ENCODE measurements around the gene OSBPL8.

Gene OSBPL8

DNA sequence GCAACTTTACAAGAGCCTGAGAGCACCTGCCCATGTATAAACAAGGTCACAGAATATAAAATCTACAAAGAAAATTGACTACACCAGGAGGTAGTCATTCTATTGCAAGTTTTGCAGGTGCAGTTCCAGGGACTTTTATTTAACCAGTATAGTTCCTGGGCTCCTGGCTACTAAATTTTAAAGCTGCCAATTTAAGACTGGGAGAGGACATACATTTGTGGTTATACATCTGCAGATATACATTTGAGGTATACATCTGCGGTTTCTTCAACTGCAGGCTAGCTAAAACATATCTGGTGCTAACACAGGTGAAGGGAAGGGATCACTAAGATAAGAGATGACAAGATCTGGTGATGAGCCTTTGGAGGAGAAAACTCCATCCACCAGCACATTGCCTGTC lies 241.6 kb downstream of the OSBPL8 start:
- WGBS = 100% methylated on average over 1 of the region's 1 CpG

DNA sequence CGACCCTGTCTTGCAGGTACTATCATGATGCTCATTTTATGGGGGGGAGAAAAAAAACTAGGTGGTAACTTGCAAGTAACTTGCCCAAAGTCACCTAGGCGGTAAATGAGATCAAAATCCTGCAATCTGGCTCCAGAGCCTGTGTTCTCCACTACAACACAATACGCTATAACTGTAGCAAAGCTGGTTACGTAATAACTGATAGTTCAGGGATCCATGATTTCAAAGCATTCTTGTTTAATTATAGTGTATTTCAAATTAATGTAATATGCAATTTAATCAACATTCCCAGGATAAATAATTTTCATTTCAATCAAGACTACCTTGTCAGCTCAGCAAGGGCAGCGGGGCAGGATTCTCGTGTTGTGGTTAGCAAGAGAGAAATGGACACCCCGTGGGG lies 243.1 kb downstream of the OSBPL8 start:
- Histone ChIP-seq H3K9me3 (ENCODE audit: control insufficient read depth, low read length) (no peaks in the 10 kb centered on the region), H3K23ac (ENCODE audit: low read length in 2 of 2) (no peak overlapping the region)
- 89% methylated on average over 5 of the region's 7 CpGs for WGBS

More for the DNA sequence above, 241.6 kb downstream of the OSBPL8 start:
- H3K79me1 ChIP-seq (replicated peaks; ENCODE audit: low read length, poor library complexity, severe bottlenecking) = no peaks in the 10 kb centered on the region
- H2BK12ac ChIP-seq (ENCODE audit: low read length in 2 of 2) = no peak overlapping the region
- no peak for DNase-seq
- no peak overlapping the region for H4K8ac ChIP-seq (ENCODE audit: low read length)
- H3K4me1 ChIP-seq (ENCODE audit: control insufficient read depth, insufficient read depth, low read depth, low read length) = peaks cover 1% of the 10 kb centered on the region
- H3K4ac ChIP-seq (ENCODE audit: low read depth in 1 of 2, low read length in 2 of 2) = no peak overlapping the region
- H3K36me3 ChIP-seq (ENCODE audit: control insufficient read depth in 1 of 2, insufficient read depth in 2 of 2, low read depth in 1 of 2, low read length in 2 of 2) = no peaks in the 10 kb centered on the region
- no peak overlapping the region for H2BK15ac ChIP-seq (ENCODE audit: low read depth, poor library complexity, severe bottlenecking)
- no peaks in the 10 kb centered on the region for H3K9me3 ChIP-seq (ENCODE audit: control insufficient read depth, low read length)
- no peak overlapping the region for H3K4me2 ChIP-seq (ENCODE audit: low read length, poor library complexity, severe bottlenecking)
- no peak overlapping the region for H2BK5ac ChIP-seq (ENCODE audit: low read depth, low read length, poor library complexity, severe bottlenecking)
- no peak overlapping the region for H2BK120ac ChIP-seq (ENCODE audit: low read depth, low read length)
- H3K4me3 ChIP-seq (ENCODE audit: insufficient read depth in 1 of 2, low read depth in 1 of 2, low read length in 2 of 2) = no peak overlapping the region
- H4K91ac ChIP-seq (ENCODE audit: low read length) = no peak overlapping the region
- H3K27me3 ChIP-seq (ENCODE audit: control insufficient read depth in 1 of 2, insufficient read depth in 1 of 2, low read length in 2 of 2) = no peaks in the 10 kb centered on the region
- H3K23ac ChIP-seq (ENCODE audit: low read length in 2 of 2) = no peak overlapping the region
- H2AFZ ChIP-seq (ENCODE audit: low read depth, low read length) = no peak overlapping the region
- H3K27ac ChIP-seq (ENCODE audit: low read length, poor library complexity, severe bottlenecking) = no peak overlapping the region
- no peak overlapping the region for H3K14ac ChIP-seq (ENCODE audit: low read length in 2 of 2)
- no peak overlapping the region for H3K9ac ChIP-seq (ENCODE audit: low read length)
- H3K18ac ChIP-seq (ENCODE audit: low read depth in 1 of 2, low read length in 2 of 2) = no peak overlapping the region
- no peak overlapping the region for H2AK5ac ChIP-seq (ENCODE audit: low read length, severe bottlenecking)

DNA sequence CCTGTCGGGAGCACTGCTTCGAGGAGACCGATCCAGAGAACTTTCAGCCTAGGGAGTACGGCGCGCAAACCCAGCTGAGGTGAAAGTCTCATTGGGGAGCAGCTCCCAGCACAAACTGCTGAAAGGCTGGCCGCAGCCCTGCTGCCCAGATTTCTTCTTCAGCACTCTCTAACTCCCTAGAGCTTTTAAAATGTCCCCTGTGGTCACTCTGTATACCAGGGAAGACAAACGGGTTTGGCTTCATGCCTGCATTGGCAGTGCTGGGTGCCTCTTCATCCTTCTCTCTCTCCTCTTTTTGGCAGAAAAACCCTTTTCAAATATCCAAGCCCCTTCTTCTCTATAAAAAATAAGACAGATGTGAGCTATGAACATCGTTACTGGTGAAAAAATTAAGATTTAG lies 246.3 kb downstream of the OSBPL8 start:
- no peak overlapping the region for H3K4ac ChIP-seq (ENCODE audit: low read depth in 1 of 2, low read length in 2 of 2)
- no peak overlapping the region for H4K8ac ChIP-seq (ENCODE audit: low read length)
- H4K91ac ChIP-seq (ENCODE audit: low read length) = no peak overlapping the region
- DNase-seq = no peak
- no peak overlapping the region for H3K23ac ChIP-seq (ENCODE audit: low read length in 2 of 2)
- H3K14ac ChIP-seq (ENCODE audit: low read length in 2 of 2) = no peak overlapping the region
- no peaks in the 10 kb centered on the region for H3K36me3 ChIP-seq (ENCODE audit: control insufficient read depth in 1 of 2, insufficient read depth in 2 of 2, low read depth in 1 of 2, low read length in 2 of 2)
- H2BK12ac ChIP-seq (ENCODE audit: low read length in 2 of 2) = no peak overlapping the region
- no peak overlapping the region for H3K9ac ChIP-seq (ENCODE audit: low read length)
- no peak overlapping the region for H3K4me2 ChIP-seq (ENCODE audit: low read length, poor library complexity, severe bottlenecking)
- no peaks in the 10 kb centered on the region for H3K27me3 ChIP-seq (ENCODE audit: control insufficient read depth in 1 of 2, insufficient read depth in 1 of 2, low read length in 2 of 2)
- H2AFZ ChIP-seq (ENCODE audit: low read depth, low read length) = no peak overlapping the region
- no peak overlapping the region for H3K27ac ChIP-seq (ENCODE audit: low read length, poor library complexity, severe bottlenecking)
- no peak overlapping the region for H2BK15ac ChIP-seq (ENCODE audit: low read depth, poor library complexity, severe bottlenecking)
- peaks cover 5% of the 10 kb centered on the region for H3K4me1 ChIP-seq (ENCODE audit: control insufficient read depth, insufficient read depth, low read depth, low read length)
- WGBS = 80% methylated on average over 8 of the region's 9 CpGs
- H3K9me3 ChIP-seq (ENCODE audit: control insufficient read depth, low read length) = no peaks in the 10 kb centered on the region
- no peak overlapping the region for H2BK5ac ChIP-seq (ENCODE audit: low read depth, low read length, poor library complexity, severe bottlenecking)
- H3K79me1 ChIP-seq (replicated peaks; ENCODE audit: low read length, poor library complexity, severe bottlenecking) = no peaks in the 10 kb centered on the region
- H3K4me3 ChIP-seq (ENCODE audit: insufficient read depth in 1 of 2, low read depth in 1 of 2, low read length in 2 of 2) = no peak overlapping the region
- H3K18ac ChIP-seq (ENCODE audit: low read depth in 1 of 2, low read length in 2 of 2) = no peak overlapping the region
- H2AK5ac ChIP-seq (ENCODE audit: low read length, severe bottlenecking) = peak overlapping the region; percentile 19
- H2BK120ac ChIP-seq (ENCODE audit: low read depth, low read length) = no peak overlapping the region

More for the DNA sequence above, 243.1 kb downstream of the OSBPL8 start:
- Histone ChIP-seq H2AK5ac (ENCODE audit: low read length, severe bottlenecking) (no peak overlapping the region), H2BK120ac (ENCODE audit: low read depth, low read length) (no peak overlapping the region), H2BK5ac (ENCODE audit: low read depth, low read length, poor library complexity, severe bottlenecking) (no peak overlapping the region), H3K14ac (ENCODE audit: low read length in 2 of 2) (no peak overlapping the region), H3K4me2 (ENCODE audit: low read length, poor library complexity, severe bottlenecking) (no peak overlapping the region), H3K18ac (ENCODE audit: low read depth in 1 of 2, low read length in 2 of 2) (no peak overlapping the region), H4K91ac (ENCODE audit: low read length) (no peak overlapping the region), H3K27me3 (ENCODE audit: control insufficient read depth in 1 of 2, insufficient read depth in 1 of 2, low read length in 2 of 2) (no peaks in the 10 kb centered on the region), H2BK15ac (ENCODE audit: low read depth, poor library complexity, severe bottlenecking) (no peak overlapping the region), H2BK12ac (ENCODE audit: low read length in 2 of 2) (no peak overlapping the region), H3K36me3 (ENCODE audit: control insufficient read depth in 1 of 2, insufficient read depth in 2 of 2, low read depth in 1 of 2, low read length in 2 of 2) (no peaks in the 10 kb centered on the region), H3K4me1 (ENCODE audit: control insufficient read depth, insufficient read depth, low read depth, low read length) (peaks cover 1% of the 10 kb centered on the region), H3K27ac (ENCODE audit: low read length, poor library complexity, severe bottlenecking) (no peak overlapping the region), H4K8ac (ENCODE audit: low read length) (no peak overlapping the region), H3K4ac (ENCODE audit: low read depth in 1 of 2, low read length in 2 of 2) (no peak overlapping the region), H3K4me3 (ENCODE audit: insufficient read depth in 1 of 2, low read depth in 1 of 2, low read length in 2 of 2) (no peak overlapping the region), H3K79me1 (replicated peaks; ENCODE audit: low read length, poor library complexity, severe bottlenecking) (no peaks in the 10 kb centered on the region), H3K9ac (ENCODE audit: low read length) (no peak overlapping the region), H2AFZ (ENCODE audit: low read depth, low read length) (no peak overlapping the region)
- no peak for DNase-seq

GRCh38 chr12:76312315-76312714 lies 247.3 kb downstream of the OSBPL8 start:
- H3K4me1 ChIP-seq (ENCODE audit: control insufficient read depth, insufficient read depth, low read depth, low read length) = peaks cover 5% of the 10 kb centered on the region
- H2BK5ac ChIP-seq (ENCODE audit: low read depth, low read length, poor library complexity, severe bottlenecking) = no peak overlapping the region
- H2BK12ac ChIP-seq (ENCODE audit: low read length in 2 of 2) = peak overlapping the region in 1 of 2 experiments; percentile 31
- H3K18ac ChIP-seq (ENCODE audit: low read depth in 1 of 2, low read length in 2 of 2) = peak overlapping the region in 1 of 2 experiments; percentile 2
- no peak overlapping the region for H3K4me2 ChIP-seq (ENCODE audit: low read length, poor library complexity, severe bottlenecking)
- H2BK15ac ChIP-seq (ENCODE audit: low read depth, poor library complexity, severe bottlenecking) = no peak overlapping the region
- H3K14ac ChIP-seq (ENCODE audit: low read length in 2 of 2) = no peak overlapping the region
- no peak overlapping the region for H3K4ac ChIP-seq (ENCODE audit: low read depth in 1 of 2, low read length in 2 of 2)
- no peak overlapping the region for H3K27ac ChIP-seq (ENCODE audit: low read length, poor library complexity, severe bottlenecking)
- peak; percentile 22 for DNase-seq
- H3K36me3 ChIP-seq (ENCODE audit: control insufficient read depth in 1 of 2, insufficient read depth in 2 of 2, low read depth in 1 of 2, low read length in 2 of 2) = no peaks in the 10 kb centered on the region
- no peaks in the 10 kb centered on the region for H3K9me3 ChIP-seq (ENCODE audit: control insufficient read depth, low read length)
- no peak overlapping the region for H2BK120ac ChIP-seq (ENCODE audit: low read depth, low read length)
- 95% methylated on average over 7 of the region's 7 CpGs for WGBS
- no peak overlapping the region for H3K9ac ChIP-seq (ENCODE audit: low read length)
- no peak overlapping the region for H3K4me3 ChIP-seq (ENCODE audit: insufficient read depth in 1 of 2, low read depth in 1 of 2, low read length in 2 of 2)
- H2AFZ ChIP-seq (ENCODE audit: low read depth, low read length) = no peak overlapping the region
- peak overlapping the region; percentile 88 for H2AK5ac ChIP-seq (ENCODE audit: low read length, severe bottlenecking)
- no peak overlapping the region for H4K91ac ChIP-seq (ENCODE audit: low read length)
- no peak overlapping the region for H4K8ac ChIP-seq (ENCODE audit: low read length)
- no peaks in the 10 kb centered on the region for H3K27me3 ChIP-seq (ENCODE audit: control insufficient read depth in 1 of 2, insufficient read depth in 1 of 2, low read length in 2 of 2)
- no peak overlapping the region for H3K23ac ChIP-seq (ENCODE audit: low read length in 2 of 2)
- no peaks in the 10 kb centered on the region for H3K79me1 ChIP-seq (replicated peaks; ENCODE audit: low read length, poor library complexity, severe bottlenecking)
